HepG2 (cell line): ENCODE results near the gene CCDC142. TPM values are rescaled to one million over a fixed set of nuclear protein-coding genes. Genes with fewer than 3 reads are reported as not detected.

ENCODE experiments used
- ARHGAP35 ChIP-seq: sonication (generic); formaldehyde crosslinking; IDR thresholded peaks from 2 replicates; pipeline ENCODE4 v1.9.0; 2022; ENCODE audit warnings: mild to moderate bottlenecking, inconsistent platforms, moderate library complexity, missing genetic modification reagents, borderline replicate concordance
- DNMT1 ChIP-seq: sonication (generic); formaldehyde crosslinking; IDR thresholded peaks from 2 replicates; pipeline ENCODE4 v1.5.1; 2020; ENCODE audit warnings: mild to moderate bottlenecking, missing genetic modification reagents
- ELF1 ChIP-seq: sonication (generic); formaldehyde crosslinking; IDR thresholded peaks from 2 replicates; pipeline ENCODE4 v1.4.0; 2020; ENCODE audit warnings: missing genetic modification reagents
- FOXP4 ChIP-seq: sonication (generic); formaldehyde crosslinking; IDR thresholded peaks from 2 replicates; pipeline ENCODE4 v1.4.0; 2020; ENCODE audit warnings: missing genetic modification reagents
- HOXA5 ChIP-seq: sonication (generic); formaldehyde crosslinking; IDR thresholded peaks from 2 replicates; pipeline ENCODE4 v1.4.0; 2020; ENCODE audit warnings: missing genetic modification reagents
- KLF15 ChIP-seq: sonication (generic); formaldehyde crosslinking; IDR thresholded peaks from 2 replicates; pipeline ENCODE4 v1.8.1; 2023; ENCODE audit warnings: borderline replicate concordance, mild to moderate bottlenecking, inconsistent platforms, missing genetic modification reagents, mixed read lengths
- NFE2 ChIP-seq: sonication (generic); formaldehyde crosslinking; IDR thresholded peaks from 2 replicates; pipeline ENCODE4 v1.4.0; 2020; ENCODE audit warnings: missing genetic modification reagents
- ZFAT ChIP-seq: sonication (generic); formaldehyde crosslinking; conservative IDR thresholded peaks from 2 replicates; pipeline ENCODE4 v1.8.1; 2023; ENCODE audit warnings: missing genetic modification reagents, inconsistent platforms
- ZNF274 ChIP-seq: sonication (generic); formaldehyde crosslinking; IDR thresholded peaks from 2 replicates; pipeline ENCODE4 v1.5.1; 2020; ENCODE audit warnings: mild to moderate bottlenecking, missing genetic modification reagents
- ZNF282 ChIP-seq: fragments of 450-650 bp; IDR thresholded peaks from 2 replicates; pipeline ENCODE4 v1.6.1; 2018; ENCODE audit not compliant: partially characterized antibody
- ZNF570 ChIP-seq: sonication (generic); formaldehyde crosslinking; IDR thresholded peaks from 2 replicates; pipeline ENCODE4 v1.4.0; 2020; ENCODE audit warnings: mild to moderate bottlenecking, missing genetic modification reagents, borderline replicate concordance
- ZNF75D ChIP-seq: sonication (generic); formaldehyde crosslinking; IDR thresholded peaks from 2 replicates; pipeline ENCODE4 v1.8.1; 2023; ENCODE audit warnings: missing genetic modification reagents, mild to moderate bottlenecking, borderline replicate concordance
- ZNF782 ChIP-seq: sonication (generic); formaldehyde crosslinking; IDR thresholded peaks from 2 replicates; pipeline ENCODE4 v1.4.0; 2020; ENCODE audit warnings: missing genetic modification reagents, mild to moderate bottlenecking, borderline replicate concordance
- polyA plus RNA-seq, 8 experiments: library from polyadenylated mRNA; depleted of rRNA in 3 of 8; stranded (reverse) in 7 of 8; unstranded in 1 of 8; fragments of >200 nt; fragmentation: Illumina TruSeq in 4 of 8; extraction: Trizol in 4 of 8; gene quantifications; 2 replicates each; pipeline versions ENCODE4 v1.2.1 to v1.2.3, GENCODE V29; 2011 to 2016; ENCODE audit warnings: low read depth in 4 of 8, missing spikeins in 1 of 8, mixed read lengths in 1 of 8; ENCODE audit not compliant: insufficient read depth in 1 of 8
- total RNA-seq, 5 experiments: library from RNA; depleted of rRNA; stranded (reverse); fragments of >200 nt; fragmentation: Illumina TruSeq; extraction: Trizol; gene quantifications; 2 replicates each; pipeline ENCODE4 v1.2.3, GENCODE V29; 2016; ENCODE audit warnings: low read depth in 1 of 5
- TF ChIP-seq, protein P1 (sequence below): IDR thresholded peaks from 2 replicates; pipeline ENCODE4 v1.6.1; 2016; ENCODE audit warnings: low read depth, missing genetic modification reagents, missing compliant biosample characterization
- TF ChIP-seq, protein P2 (sequence below): sonication (generic); formaldehyde crosslinking; IDR thresholded peaks from 2 replicates; pipeline ENCODE4 v1.4.0; 2020; ENCODE audit warnings: missing genetic modification reagents
- TF ChIP-seq, protein P3 (sequence below): sonication (generic); formaldehyde crosslinking; IDR thresholded peaks from 2 replicates; pipeline ENCODE4 v1.4.0; 2020; ENCODE audit warnings: low read depth, mild to moderate bottlenecking, missing genetic modification reagents
- TF ChIP-seq, protein P4 (sequence below): sonication (generic); formaldehyde crosslinking; IDR thresholded peaks from 2 replicates; pipeline ENCODE4 v1.5.0; 2020; ENCODE audit warnings: missing genetic modification reagents, mild to moderate bottlenecking, borderline replicate concordance

CCDC142 gene
- total and polyA plus RNA-seq, 2 of the 13 experiments (the other 11 are each of a cell fraction or from before 2014, with no cell fraction given), result 14.7 to 30.4 TPM

DNA sequence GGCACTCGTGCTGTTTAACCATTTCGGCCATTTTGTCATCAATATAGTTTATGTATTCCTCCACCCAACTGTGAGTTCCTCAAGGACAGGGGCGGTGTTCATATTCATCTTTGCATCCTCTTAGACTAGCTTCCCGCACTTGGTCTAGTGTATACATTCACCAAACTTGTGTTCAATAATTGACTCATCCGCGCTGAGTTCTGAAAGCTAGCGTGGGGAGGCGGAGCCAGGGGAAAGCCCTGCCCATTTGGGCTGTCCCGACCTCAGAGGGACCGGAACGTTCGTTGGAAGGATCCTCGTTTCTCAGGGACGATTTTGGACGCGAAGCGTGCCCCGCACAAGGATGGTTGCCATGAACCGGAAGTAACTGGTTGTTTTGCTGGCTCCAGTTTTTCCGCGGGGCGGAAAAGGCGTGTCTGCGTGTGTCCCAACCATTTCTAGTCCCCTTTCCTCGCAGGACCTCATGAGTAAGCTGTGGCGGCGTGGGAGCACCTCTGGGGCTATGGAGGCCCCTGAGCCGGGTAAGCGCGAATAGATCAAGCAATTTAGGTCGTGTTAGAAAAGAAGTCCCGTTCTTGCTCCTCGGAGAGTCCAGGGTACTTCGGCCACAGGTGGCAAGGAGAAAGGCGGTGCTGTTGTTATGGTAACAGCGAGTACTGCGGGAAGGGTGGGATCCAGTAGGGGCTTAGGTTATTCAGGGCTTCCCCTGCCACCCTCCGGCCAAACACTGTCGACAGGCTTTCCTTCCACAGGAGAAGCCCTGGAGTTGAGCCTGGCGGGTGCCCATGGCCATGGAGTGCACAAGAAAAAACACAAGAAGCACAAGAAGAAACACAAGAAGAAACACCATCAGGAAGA is 27.9 kb downstream of the CCDC142 start, which contains the start of gene INO80B (continued):
- TF ChIP-seq, protein P1, sequence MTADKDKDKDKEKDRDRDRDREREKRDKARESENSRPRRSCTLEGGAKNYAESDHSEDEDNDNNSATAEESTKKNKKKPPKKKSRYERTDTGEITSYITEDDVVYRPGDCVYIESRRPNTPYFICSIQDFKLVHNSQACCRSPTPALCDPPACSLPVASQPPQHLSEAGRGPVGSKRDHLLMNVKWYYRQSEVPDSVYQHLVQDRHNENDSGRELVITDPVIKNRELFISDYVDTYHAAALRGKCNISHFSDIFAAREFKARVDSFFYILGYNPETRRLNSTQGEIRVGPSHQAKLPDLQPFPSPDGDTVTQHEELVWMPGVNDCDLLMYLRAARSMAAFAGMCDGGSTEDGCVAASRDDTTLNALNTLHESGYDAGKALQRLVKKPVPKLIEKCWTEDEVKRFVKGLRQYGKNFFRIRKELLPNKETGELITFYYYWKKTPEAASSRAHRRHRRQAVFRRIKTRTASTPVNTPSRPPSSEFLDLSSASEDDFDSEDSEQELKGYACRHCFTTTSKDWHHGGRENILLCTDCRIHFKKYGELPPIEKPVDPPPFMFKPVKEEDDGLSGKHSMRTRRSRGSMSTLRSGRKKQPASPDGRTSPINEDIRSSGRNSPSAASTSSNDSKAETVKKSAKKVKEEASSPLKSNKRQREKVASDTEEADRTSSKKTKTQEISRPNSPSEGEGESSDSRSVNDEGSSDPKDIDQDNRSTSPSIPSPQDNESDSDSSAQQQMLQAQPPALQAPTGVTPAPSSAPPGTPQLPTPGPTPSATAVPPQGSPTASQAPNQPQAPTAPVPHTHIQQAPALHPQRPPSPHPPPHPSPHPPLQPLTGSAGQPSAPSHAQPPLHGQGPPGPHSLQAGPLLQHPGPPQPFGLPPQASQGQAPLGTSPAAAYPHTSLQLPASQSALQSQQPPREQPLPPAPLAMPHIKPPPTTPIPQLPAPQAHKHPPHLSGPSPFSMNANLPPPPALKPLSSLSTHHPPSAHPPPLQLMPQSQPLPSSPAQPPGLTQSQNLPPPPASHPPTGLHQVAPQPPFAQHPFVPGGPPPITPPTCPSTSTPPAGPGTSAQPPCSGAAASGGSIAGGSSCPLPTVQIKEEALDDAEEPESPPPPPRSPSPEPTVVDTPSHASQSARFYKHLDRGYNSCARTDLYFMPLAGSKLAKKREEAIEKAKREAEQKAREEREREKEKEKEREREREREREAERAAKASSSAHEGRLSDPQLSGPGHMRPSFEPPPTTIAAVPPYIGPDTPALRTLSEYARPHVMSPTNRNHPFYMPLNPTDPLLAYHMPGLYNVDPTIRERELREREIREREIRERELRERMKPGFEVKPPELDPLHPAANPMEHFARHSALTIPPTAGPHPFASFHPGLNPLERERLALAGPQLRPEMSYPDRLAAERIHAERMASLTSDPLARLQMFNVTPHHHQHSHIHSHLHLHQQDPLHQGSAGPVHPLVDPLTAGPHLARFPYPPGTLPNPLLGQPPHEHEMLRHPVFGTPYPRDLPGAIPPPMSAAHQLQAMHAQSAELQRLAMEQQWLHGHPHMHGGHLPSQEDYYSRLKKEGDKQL (CRISPR knock-in tag), result peak; percentile 70
- TF ChIP-seq DNMT1 (CRISPR knock-in tag) (peak; percentile 37; the same call in 1 of the 2 replicates), ZNF570 (CRISPR knock-in tag) (no peak), ZFAT (no peak), KLF15 (CRISPR knock-in tag) (no peak; the same call in 1 of the 2 replicates), NFE2 (CRISPR knock-in tag) (no peak), ARHGAP35 (0 out of 2 replicates have a peak, but pooled peaks have one; percentile 68), HOXA5 (peak; percentile 91; the same call in 1 of the 2 replicates), ELF1 (CRISPR knock-in tag) (peak; percentile 99), ZNF274 (CRISPR knock-in tag) (peak; percentile 85), ZNF75D (CRISPR knock-in tag) (no peak), ZNF282 (no peak), ZNF782 (CRISPR knock-in tag) (peak; percentile 88; the same call in 1 of the 2 replicates), FOXP4 (CRISPR knock-in tag) (peak; percentile 70)
- TF ChIP-seq, protein P2, sequence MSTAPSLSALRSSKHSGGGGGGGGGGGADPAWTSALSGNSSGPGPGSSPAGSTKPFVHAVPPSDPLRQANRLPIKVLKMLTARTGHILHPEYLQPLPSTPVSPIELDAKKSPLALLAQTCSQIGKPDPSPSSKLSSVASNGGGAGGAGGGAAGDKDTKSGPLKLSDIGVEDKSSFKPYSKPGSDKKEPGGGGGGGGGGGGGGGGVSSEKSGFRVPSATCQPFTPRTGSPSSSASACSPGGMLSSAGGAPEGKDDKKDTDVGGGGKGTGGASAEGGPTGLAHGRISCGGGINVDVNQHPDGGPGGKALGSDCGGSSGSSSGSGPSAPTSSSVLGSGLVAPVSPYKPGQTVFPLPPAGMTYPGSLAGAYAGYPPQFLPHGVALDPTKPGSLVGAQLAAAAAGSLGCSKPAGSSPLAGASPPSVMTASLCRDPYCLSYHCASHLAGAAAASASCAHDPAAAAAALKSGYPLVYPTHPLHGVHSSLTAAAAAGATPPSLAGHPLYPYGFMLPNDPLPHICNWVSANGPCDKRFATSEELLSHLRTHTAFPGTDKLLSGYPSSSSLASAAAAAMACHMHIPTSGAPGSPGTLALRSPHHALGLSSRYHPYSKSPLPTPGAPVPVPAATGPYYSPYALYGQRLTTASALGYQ (CRISPR knock-in tag), result peak; percentile 49; the same call in 1 of the 2 replicates
- TF ChIP-seq, protein P3, sequence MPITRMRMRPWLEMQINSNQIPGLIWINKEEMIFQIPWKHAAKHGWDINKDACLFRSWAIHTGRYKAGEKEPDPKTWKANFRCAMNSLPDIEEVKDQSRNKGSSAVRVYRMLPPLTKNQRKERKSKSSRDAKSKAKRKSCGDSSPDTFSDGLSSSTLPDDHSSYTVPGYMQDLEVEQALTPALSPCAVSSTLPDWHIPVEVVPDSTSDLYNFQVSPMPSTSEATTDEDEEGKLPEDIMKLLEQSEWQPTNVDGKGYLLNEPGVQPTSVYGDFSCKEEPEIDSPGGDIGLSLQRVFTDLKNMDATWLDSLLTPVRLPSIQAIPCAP (CRISPR knock-in tag), result 0 out of 2 replicates have a peak, but pooled peaks have one; percentile 81
- TF ChIP-seq, protein P4, sequence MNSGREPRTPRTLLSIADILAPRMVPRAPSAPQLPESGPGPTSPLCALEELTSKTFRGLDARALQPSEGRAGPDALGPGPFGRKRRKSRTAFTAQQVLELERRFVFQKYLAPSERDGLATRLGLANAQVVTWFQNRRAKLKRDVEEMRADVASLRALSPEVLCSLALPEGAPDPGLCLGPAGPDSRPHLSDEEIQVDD (CRISPR knock-in tag), result no peak
